ELR (cell line): Measurements from ENCODE around the gene CCL23.

Experiments
- DNase-seq: peaks from one replicate; pipeline ENCODE4 v3.0.0-alpha.2; 2015; ENCODE audit warnings: low read depth

CCL23 gene

DNA sequence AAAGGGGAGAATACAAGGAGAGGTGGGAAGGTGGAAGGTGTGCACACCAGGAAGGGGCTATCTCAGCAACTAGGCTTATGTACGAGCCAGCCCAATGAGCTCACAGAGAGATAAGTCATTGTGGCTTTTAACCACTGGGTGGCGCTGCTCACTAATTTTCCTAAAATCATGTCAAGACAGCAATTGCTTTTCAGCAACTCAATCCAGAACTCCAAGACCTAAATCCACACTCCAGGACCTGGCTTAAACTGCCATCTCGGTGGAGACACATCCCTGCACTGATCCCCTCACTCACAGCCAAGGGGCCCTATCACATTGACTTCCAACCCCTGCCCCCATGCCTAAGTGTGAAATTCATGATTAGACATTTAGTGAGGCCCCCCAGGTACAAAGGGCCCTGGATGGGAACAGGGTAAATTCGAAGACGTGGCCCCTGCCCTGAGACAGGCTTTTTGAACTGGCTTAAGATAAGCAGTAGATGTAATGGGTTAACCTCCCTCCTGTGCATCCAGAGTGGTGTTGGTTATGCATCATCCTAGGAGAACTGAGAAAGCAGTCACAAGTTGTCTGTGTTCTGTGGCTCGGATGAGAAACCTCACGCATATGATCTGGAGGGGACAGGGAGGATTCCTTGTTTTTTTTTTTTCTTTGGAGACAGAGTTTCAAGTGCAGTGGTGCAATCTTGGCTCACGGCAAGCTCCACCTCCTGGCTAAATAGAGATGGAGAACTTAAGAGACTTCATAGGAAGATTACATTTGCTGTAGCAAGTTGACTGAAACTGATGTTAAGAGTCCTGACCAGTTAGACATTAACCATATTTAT is 48.0 kb downstream of the CCL23 start:
- DNase-seq: peak; percentile 78

DNA sequence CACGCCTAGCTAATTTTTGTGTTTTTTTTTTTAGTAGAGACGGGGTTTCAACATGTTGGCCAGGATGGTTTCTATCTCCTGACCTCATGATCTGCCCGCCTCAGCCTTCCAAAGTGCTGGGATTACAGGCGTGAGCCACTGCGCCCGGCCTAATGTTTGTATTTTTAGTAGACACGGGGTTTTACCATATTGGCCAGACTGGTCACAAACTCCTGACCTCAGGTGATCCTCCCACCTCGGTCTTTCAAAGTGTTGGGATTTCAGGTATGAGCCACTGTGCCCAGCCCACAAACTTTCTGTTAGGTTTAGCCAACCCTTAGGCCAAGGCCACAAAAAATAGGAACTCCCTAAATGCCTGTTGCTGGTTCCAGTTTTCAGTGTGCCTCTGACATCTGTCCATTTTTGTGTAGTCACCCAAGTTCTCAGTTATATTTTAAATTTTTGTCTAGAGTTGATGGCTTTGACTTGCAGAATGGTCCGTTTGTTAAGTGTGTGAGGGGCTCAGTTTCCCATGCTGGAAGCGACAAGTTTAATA is 49.2 kb downstream of the CCL23 start:
- DNase-seq: no peak

GRCh38 chr17:35965272-35965671 is 52.5 kb downstream of the CCL23 start:
- DNase-seq: no peak

DNA sequence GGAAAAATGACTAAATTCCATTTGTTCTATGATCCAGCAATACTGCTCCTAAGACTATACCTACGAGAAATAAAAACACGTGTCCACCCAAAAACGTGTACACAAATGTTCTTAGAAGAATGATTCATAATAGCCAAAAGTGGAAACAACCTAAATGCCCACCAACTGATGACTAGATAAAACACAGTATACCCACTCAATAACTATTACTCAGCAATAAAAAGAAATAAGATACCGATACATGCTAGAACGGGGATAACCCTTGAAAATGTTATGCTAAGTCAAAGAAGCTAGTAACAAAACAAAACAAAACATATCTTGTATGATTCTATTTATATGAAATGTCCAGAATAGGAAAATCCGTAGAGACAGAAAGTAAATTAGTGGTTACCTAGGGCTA is 54.1 kb downstream of the CCL23 start:
- no peak for DNase-seq
